SK-N-SH (cell line): Measurements from ENCODE around the gene UBXN1. TPM values are rescaled to one million over a fixed set of nuclear protein-coding genes. Genes with fewer than 3 reads are reported as not detected.
A peak's percentile ranks its signal among the peaks of the same experiment; 100 is the strongest.

ENCODE experiments used
- CTCF ChIA-PET: fragments of 300-600, 350-600 bp; formaldehyde crosslinking; extraction: SDS; loops from one replicate; lab custom pipeline; 2021; lab: Yijun Ruan, JAX
- POLR2A ChIA-PET: fragments of 350-600 bp; sonication (Branson Sonifier 250); formaldehyde crosslinking; extraction: SDS; loops from one replicate; lab custom pipeline; 2020; ENCODE audit warnings: antibody characterized with exemption, inconsistent platforms; lab: Yijun Ruan, JAX
- DNase-seq: peaks from one replicate; pipeline ENCODE4 v3.0.0; 2012
- H2AFZ ChIP-seq: fragments of 200-600 bp; sonication (generic); 2 replicates; pipeline ENCODE4 v1.8.1; 2016; ENCODE audit warnings: antibody characterized with exemption, mild to moderate bottlenecking, low read depth
- H3F3A ChIP-seq: fragments of 200-600 bp; sonication (generic); replicated peaks from 2 replicates; pipeline ENCODE3; 2016; ENCODE audit warnings: antibody characterized with exemption, mild to moderate bottlenecking; ENCODE audit not compliant: insufficient read depth
- H3K27ac ChIP-seq, 2 experiments: fragments of 200-500 bp in 1 of 2; fragments of 200-600 bp in 1 of 2; sonication (Bioruptor generic) in 1 of 2; sonication (generic), shearing (Covaris generic) in 1 of 2; 2 replicates each; pipeline versions ENCODE4 v1.5.1 to v1.6.1; 2014 to 2016; ENCODE audit warnings: low read depth in 2 of 2, inconsistent platforms in 1 of 2, low read length in 1 of 2, mild to moderate bottlenecking in 1 of 2, mixed read lengths in 1 of 2
- H3K27me3 ChIP-seq: fragments of 200-600 bp; sonication (generic), shearing (Covaris generic); 2 replicates; pipeline ENCODE4 v1.6.1; 2016; ENCODE audit warnings: mixed run types; ENCODE audit not compliant: insufficient read depth
- H3K36me3 ChIP-seq, 2 experiments: fragments of 200-500 bp in 1 of 2; fragments of 200-600 bp in 1 of 2; sonication (Bioruptor generic) in 1 of 2; sonication (generic) in 1 of 2; replicated peaks in 1 of 2; 2 replicates each; pipeline versions ENCODE3 to v1.5.1; 2014 to 2016; ENCODE audit warnings: low read length in 1 of 2, mild to moderate bottlenecking in 1 of 2; ENCODE audit not compliant: insufficient read depth in 2 of 2, control insufficient read depth in 1 of 2
- H3K4me1 ChIP-seq, 2 experiments: fragments of 200-500 bp in 1 of 2; fragments of 200-600 bp in 1 of 2; sonication (Bioruptor generic) in 1 of 2; sonication (generic), shearing (Covaris generic) in 1 of 2; 2 replicates each; pipeline versions ENCODE4 v1.5.1 to v1.6.1; 2014 to 2016; ENCODE audit warnings: low read depth in 1 of 2, low read length in 1 of 2, mixed run types in 1 of 2; ENCODE audit not compliant: insufficient read depth in 2 of 2, control insufficient read depth in 1 of 2
- H3K4me2 ChIP-seq: fragments of 200-600 bp; sonication (generic), shearing (Covaris generic); 2 replicates; pipeline ENCODE4 v1.6.1; 2017; ENCODE audit warnings: mixed run types
- H3K4me3 ChIP-seq, 2 experiments: fragments of 200-500 bp in 1 of 2; fragments of 200-600 bp in 1 of 2; sonication (Bioruptor generic) in 1 of 2; sonication (generic), shearing (Covaris generic) in 1 of 2; 2 replicates each; pipeline versions ENCODE4 v1.5.1 to v1.8.1; 2014 to 2016; ENCODE audit warnings: low read depth in 2 of 2, inconsistent platforms in 1 of 2, low read length in 1 of 2, mild to moderate bottlenecking in 1 of 2, mixed read lengths in 1 of 2, moderate library complexity in 1 of 2
- H3K79me2 ChIP-seq: fragments of 200-600 bp; sonication (generic); 2 replicates; pipeline ENCODE4 v1.8.1; 2017; ENCODE audit warnings: mild to moderate bottlenecking; ENCODE audit not compliant: insufficient read depth
- H3K9ac ChIP-seq: fragments of 200-600 bp; sonication (generic); 2 replicates; pipeline ENCODE4 v1.6.1; 2017; ENCODE audit warnings: mixed run types
- H3K9me2 ChIP-seq: fragments of 200-600 bp; sonication (generic); 2 replicates; pipeline ENCODE4 v1.6.1; 2017; ENCODE audit warnings: mixed run types
- H3K9me3 ChIP-seq: fragments of 200-600 bp; sonication (generic); 2 replicates; pipeline ENCODE4 v1.6.1; 2017; ENCODE audit warnings: mixed run types, mild to moderate bottlenecking, moderate library complexity
- H4K20me1 ChIP-seq: fragments of 200-600 bp; sonication (generic); 2 replicates; pipeline ENCODE4 v1.6.1; 2017; ENCODE audit warnings: mild to moderate bottlenecking, mixed run types; ENCODE audit not compliant: insufficient read depth
- CHD2 ChIP-seq: fragments of 150-350 bp; IDR thresholded peaks from 2 replicates; pipeline ENCODE4 v1.6.1; 2018; ENCODE audit warnings: low read length; ENCODE audit not compliant: partially characterized antibody
- CTCF ChIP-seq: fragments of 200-600 bp; sonication (generic); IDR thresholded peaks from 2 replicates; pipeline ENCODE4 v1.6.1; 2017; ENCODE audit warnings: antibody characterized with exemption, mild to moderate bottlenecking, moderate library complexity
- ELF1 ChIP-seq: IDR thresholded peaks from 2 replicates; pipeline ENCODE4 v1.4.0; 2012
- EP300 ChIP-seq, 2 experiments: IDR thresholded peaks; 2 replicates each; pipeline versions ENCODE4 v1.4.0 to v1.6.1; 2012; ENCODE audit warnings: borderline replicate concordance in 1 of 2, low read depth in 1 of 2, low read length in 1 of 2
- PBX3 ChIP-seq: IDR thresholded peaks from 2 replicates; pipeline ENCODE4; 2012
- POLR2AphosphoS5 ChIP-seq: IDR thresholded peaks from 2 replicates; pipeline ENCODE4 v1.6.1; 2012; ENCODE audit warnings: low read depth, low read length
- RFX5 ChIP-seq: IDR thresholded peaks from 2 replicates; pipeline ENCODE4 v1.6.1; 2012; ENCODE audit warnings: mild to moderate bottlenecking, improper control_type of control experiment, low read length
- SIN3A ChIP-seq: IDR thresholded peaks from 2 replicates; pipeline ENCODE4 v1.6.1; 2012; ENCODE audit warnings: low read depth, mild to moderate bottlenecking, low read length, moderate library complexity, borderline replicate concordance
- TAF1 ChIP-seq: IDR thresholded peaks from 2 replicates; pipeline ENCODE4 v1.6.1; 2012; ENCODE audit warnings: low read depth, mild to moderate bottlenecking, low read length, moderate library complexity, borderline replicate concordance
- USF1 ChIP-seq: IDR thresholded peaks from 2 replicates; pipeline ENCODE4 v1.4.0; 2012; ENCODE audit warnings: low read depth, borderline replicate concordance
- USF2 ChIP-seq: fragments of 150-350 bp; IDR thresholded peaks from 2 replicates; pipeline ENCODE4 v1.6.1; 2017; ENCODE audit warnings: antibody characterized with exemption, low read length, low read depth, borderline replicate concordance
- ZBTB33 ChIP-seq: IDR thresholded peaks from 2 replicates; pipeline ENCODE4 v1.4.0; 2012; ENCODE audit warnings: low read depth, borderline replicate concordance
- WGBS: methylation state at CpG from one replicate; pipeline ENCODE4 v1.1.6; 2017; ENCODE audit warnings: low lambda C conversion rate; 5-methylcytosine and 5-hydroxymethylcytosine counted together
- polyA plus RNA-seq, 3 experiments: library from polyadenylated mRNA; depleted of rRNA; stranded (reverse); fragments of >200 nt; gene quantifications; 2 replicates each; pipeline ENCODE4 v1.2.3, GENCODE V29; 2012

Gene UBXN1
- polyA plus RNA-seq, 1 of the 3 experiments (the other 2 are of a cell fraction) = 256 TPM

- Histone ChIP-seq H3K4me3 (peak overlapping the region; percentile 68 to 90; a peak in 1 of 4 replicates), H3K27ac (peak overlapping the region in 1 of 2 experiments; percentile 80; a peak in 1 of 4 replicates), H3K36me3 (peaks cover 19 to 26% of the 10 kb centered on the region in 2 experiments), H4K20me1 (no peaks in the 10 kb centered on the region), H3K4me1 (peaks cover 23 to 31% of the 10 kb centered on the region in 2 experiments; a peak in 3 of 4 replicates), H3K79me2 (peaks cover 78% of the 10 kb centered on the region), H3F3A (peaks cover 50% of the 10 kb centered on the region), H3K9me3 (no peaks in the 10 kb centered on the region), H3K27me3 (no peaks in the 10 kb centered on the region), H3K4me2 (peak overlapping the region; percentile 97), H3K9me2 (no peaks in the 10 kb centered on the region), H3K9ac (no peak overlapping the region), H2AFZ (no peak overlapping the region)
- DNase-seq = no peak
- POLR2A ChIA-PET = interaction anchor here (1.4 to 2.4 kb wide), 2 partner anchors 8 to 60 kb away, joined by 5 to 12 read pairs; partner anchors contain the start of genes C11orf98, CSKMT and ROM1
- no peak for TF ChIP-seq POLR2AphosphoS5
- TF ChIP-seq PBX3 = no peak
- TF ChIP-seq USF2 = no peak
- no peak for TF ChIP-seq EP300 (IDR thresholded peaks at IDR 0.05; ENCODE audit: borderline replicate concordance in 1 of 2, low read depth in 1 of 2, low read length in 1 of 2)
- TF ChIP-seq CHD2 = no peak
- no peak for TF ChIP-seq TAF1
- no peak for TF ChIP-seq RFX5
- TF ChIP-seq SIN3A = no peak
- no peak for TF ChIP-seq CTCF
- no peak for TF ChIP-seq USF1
- no peak for TF ChIP-seq ELF1
- TF ChIP-seq ZBTB33 = no peak
- CTCF ChIA-PET = interaction anchor here (1.0 to 2.0 kb wide), 5 partner anchors 17 to 208 kb away, joined by 3 to 6 read pairs (median 4); partner anchors contain the start of genes LRRN4CL and SLC3A2
- 87% methylated on average over 2 of the region's 2 CpGs for WGBS
These were observed 5.7 kb downstream of the UBXN1 start for GRCh38 chr11:62673196-62673525.
